ENCODE results near the gene ILF2.
"Not testable (repeated sequence)": the region's sequence is repeated elsewhere in the genome, so short reads cannot be mapped to it uniquely, and the experiment has no call there.

ILF2 gene

GRCh38 chr1:153670859-153671627, at the start of gene ILF2:
Gene ILF2 (minus strand): TSS chr1:153670993. CDS start chr1:153670922, 71 bp downstream.
- DNase-seq (ENCODE audit: low read depth in 2 of 2) = peak; percentile 93 to 95

- DNase-seq (ENCODE audit: low read depth in 2 of 2) = no peak
Measured at GRCh38 chr1:153717330-153717729, 46.5 kb upstream of the ILF2 start.

- not testable (repeated sequence) for DNase-seq (ENCODE audit: low read depth in 2 of 2)
Measured at GRCh38 chr1:153716211-153716610, 45.4 kb upstream of the ILF2 start.

GRCh38 chr1:153711026-153711425, 40.2 kb upstream of the ILF2 start:
- no peak for DNase-seq (ENCODE audit: low read depth in 2 of 2)

- DNase-seq (ENCODE audit: low read depth in 2 of 2) = no peak
Measured at GRCh38 chr1:153705484-153705883, 34.7 kb upstream of the ILF2 start.

- DNase-seq (ENCODE audit: low read depth in 2 of 2) = no peak
Measured at GRCh38 chr1:153699768-153700167, 29.0 kb upstream of the ILF2 start.

GRCh38 chr1:153698923-153699714, 28.3 kb upstream of the ILF2 start:
- no peak for DNase-seq (ENCODE audit: low read depth in 2 of 2)

- DNase-seq (ENCODE audit: low read depth in 2 of 2) = no peak
Measured at GRCh38 chr1:153698020-153698922, 27.5 kb upstream of the ILF2 start.

GRCh38 chr1:153697191-153698019, 26.6 kb upstream of the ILF2 start:
- no peak for DNase-seq (ENCODE audit: low read depth in 2 of 2)

- DNase-seq (ENCODE audit: low read depth in 2 of 2) = no peak
Measured at GRCh38 chr1:153696741-153697140, 25.9 kb upstream of the ILF2 start.

- DNase-seq (ENCODE audit: low read depth in 2 of 2) = no peak
Measured at GRCh38 chr1:153693466-153693865, 22.7 kb upstream of the ILF2 start.

- no peak for DNase-seq (ENCODE audit: low read depth in 2 of 2)
Measured at GRCh38 chr1:153688736-153689328, 18.0 kb upstream of the ILF2 start.

- DNase-seq (ENCODE audit: low read depth in 2 of 2) = no peak
Measured at GRCh38 chr1:153688276-153688675, 17.5 kb upstream of the ILF2 start.

- DNase-seq (ENCODE audit: low read depth in 2 of 2) = no peak
Measured at GRCh38 chr1:153687346-153688125, 16.7 kb upstream of the ILF2 start.

- DNase-seq (ENCODE audit: low read depth in 2 of 2) = no peak
Measured at GRCh38 chr1:153685544-153686340, 14.9 kb upstream of the ILF2 start.

GRCh38 chr1:153684892-153685291, 14.1 kb upstream of the ILF2 start:
- DNase-seq (ENCODE audit: low read depth in 2 of 2) = no peak

GRCh38 chr1:153683854-153684253, 13.1 kb upstream of the ILF2 start:
- DNase-seq (ENCODE audit: low read depth in 2 of 2) = no peak

GRCh38 chr1:153682730-153683129, 11.9 kb upstream of the ILF2 start:
- DNase-seq (ENCODE audit: low read depth in 2 of 2) = no peak

GRCh38 chr1:153680120-153680403, 9.3 kb upstream of the ILF2 start:
- DNase-seq (ENCODE audit: low read depth in 2 of 2) = no peak

All from stimulated activated CD4-positive, alpha-beta T cell treated with anti-CD3 and anti-CD28 coated beads, Interleukin-4, amount 100 ng/mL, for 48 hours (primary cell).